Spleen (tissue), 7 donors: Measurements from ENCODE around the gene SAMD14.

ENCODE experiments used
- POLR2A ChIP-seq, 3 donors: fragments of 450-650 bp; IDR thresholded peaks; one replicate each; pipeline ENCODE4 v1.5.1; 2017; ENCODE audit warnings: antibody characterized with exemption in 3 of 3, mild to moderate bottlenecking in 1 of 3
- POLR2AphosphoS5 ChIP-seq, 3 donors: sonication (generic); formaldehyde crosslinking; IDR thresholded peaks; one replicate each; pipeline ENCODE4 v1.5.1; 2017; ENCODE audit warnings: antibody characterized with exemption in 3 of 3
- TF ChIP-seq, protein P1 (sequence below), 11 experiments: fragments of 200-600 bp in 7 of 11; fragments of 450-650 bp in 4 of 11; sonication (generic) in 4 of 11; IDR thresholded peaks in 8 of 11; conservative IDR thresholded peaks in 3 of 11; 1 replicate in 7 of 11; 2 replicates in 4 of 11; pipeline versions ENCODE4 v1.4.0 to v1.8.0; 2016 to 2021; ENCODE audit warnings: antibody characterized with exemption in 11 of 11, inconsistent platforms in 4 of 11, mild to moderate bottlenecking in 1 of 11
- donor health status: DM: no; HTN: no; CAD: no; lungs with moderate emphysema.
- donor health status: DM: no; HTN: no; CAD: no.
- donor health status: DM: no; HTN: no; CAD: no.

DNA sequence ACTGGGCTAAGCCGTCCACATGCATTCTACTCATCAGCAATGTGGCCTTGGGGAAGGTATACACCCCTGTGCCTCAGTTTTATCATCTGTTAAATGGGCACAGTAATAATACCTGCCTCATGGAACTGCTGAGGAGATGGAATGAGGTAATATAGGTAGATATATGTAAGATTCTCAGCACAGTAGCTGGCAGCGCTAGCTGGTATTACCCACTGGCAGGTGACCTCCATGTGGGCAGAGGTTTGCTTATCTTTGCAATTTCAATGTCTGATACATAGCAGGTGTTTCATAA lies 34.7 kb upstream of the SAMD14 start:
- TF ChIP-seq, protein P1, sequence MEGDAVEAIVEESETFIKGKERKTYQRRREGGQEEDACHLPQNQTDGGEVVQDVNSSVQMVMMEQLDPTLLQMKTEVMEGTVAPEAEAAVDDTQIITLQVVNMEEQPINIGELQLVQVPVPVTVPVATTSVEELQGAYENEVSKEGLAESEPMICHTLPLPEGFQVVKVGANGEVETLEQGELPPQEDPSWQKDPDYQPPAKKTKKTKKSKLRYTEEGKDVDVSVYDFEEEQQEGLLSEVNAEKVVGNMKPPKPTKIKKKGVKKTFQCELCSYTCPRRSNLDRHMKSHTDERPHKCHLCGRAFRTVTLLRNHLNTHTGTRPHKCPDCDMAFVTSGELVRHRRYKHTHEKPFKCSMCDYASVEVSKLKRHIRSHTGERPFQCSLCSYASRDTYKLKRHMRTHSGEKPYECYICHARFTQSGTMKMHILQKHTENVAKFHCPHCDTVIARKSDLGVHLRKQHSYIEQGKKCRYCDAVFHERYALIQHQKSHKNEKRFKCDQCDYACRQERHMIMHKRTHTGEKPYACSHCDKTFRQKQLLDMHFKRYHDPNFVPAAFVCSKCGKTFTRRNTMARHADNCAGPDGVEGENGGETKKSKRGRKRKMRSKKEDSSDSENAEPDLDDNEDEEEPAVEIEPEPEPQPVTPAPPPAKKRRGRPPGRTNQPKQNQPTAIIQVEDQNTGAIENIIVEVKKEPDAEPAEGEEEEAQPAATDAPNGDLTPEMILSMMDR (IDR thresholded peaks at IDR 0.05 in 8 of 11, conservative IDR thresholded peaks at IDR 0.05 in 3 of 11), result no peak
- TF ChIP-seq POLR2AphosphoS5 (IDR thresholded peaks at IDR 0.05) (no peak), POLR2A (IDR thresholded peaks at IDR 0.05) (no peak)
